K562 (cell line): Measurements from ENCODE around the gene NT5DC4. TPM values are rescaled to one million over a fixed set of nuclear protein-coding genes. Genes with fewer than 3 reads are reported as not detected.

Experiments
- ARID3B ChIP-seq: fragments of 250-450 bp; sonication (Bioruptor Pico); IDR thresholded peaks from 2 replicates; pipeline ENCODE4 v1.4.0; 2020; ENCODE audit warnings: borderline replicate concordance
- HDAC1 ChIP-seq, 2 experiments: fragments of 450-650 bp; IDR thresholded peaks; 2 replicates each; pipeline ENCODE4 v1.6.1; 2016 to 2017; ENCODE audit warnings: inconsistent platforms in 1 of 2, mild to moderate bottlenecking in 1 of 2, moderate library complexity in 1 of 2
- RBM39 ChIP-seq: fragments of 200-400 bp; formaldehyde crosslinking; optimal IDR thresholded peaks from 2 replicates; pipeline ENCODE3; 2018; ENCODE audit warnings: low read depth, low read length
- REST ChIP-seq, 2 experiments: fragments of 450-650 bp; formaldehyde crosslinking in 1 of 2; IDR thresholded peaks; 2 replicates each; pipeline versions ENCODE4 v1.4.0 to v1.6.1; 2014 to 2020; ENCODE audit warnings: mild to moderate bottlenecking in 2 of 2, borderline replicate concordance in 1 of 2, low read depth in 1 of 2
- RHOXF2B ChIP-seq: fragments of 250-450 bp; sonication (Bioruptor Pico); conservative IDR thresholded peaks from 2 replicates; pipeline ENCODE4 v1.5.1; 2021
- SMAD4 ChIP-seq: fragments of 250-450 bp; sonication (Bioruptor Pico); conservative IDR thresholded peaks from 2 replicates; pipeline ENCODE4 v1.8.0; 2021; ENCODE audit warnings: inconsistent platforms, mild to moderate bottlenecking, moderate library complexity
- TAF15 ChIP-seq: fragments of 200-400 bp; formaldehyde crosslinking; IDR thresholded peaks from 2 replicates; pipeline ENCODE4 v1.6.1; 2017; ENCODE audit warnings: mild to moderate bottlenecking, low read depth, low read length, moderate library complexity
- ZKSCAN1 ChIP-seq: fragments of 150-350 bp; IDR thresholded peaks from 2 replicates; pipeline ENCODE4 v1.6.1; 2016; ENCODE audit warnings: low read depth, low read length
- ZNF407 ChIP-seq: fragments of 450-650 bp; IDR thresholded peaks from 2 replicates; pipeline ENCODE4 v1.6.1; 2016; ENCODE audit warnings: low read depth
- polyA plus RNA-seq, 8 experiments: library from polyadenylated mRNA; depleted of rRNA in 4 of 8; stranded (reverse) in 5 of 8; unstranded in 3 of 8; fragments of >200 nt; fragmentation: Nextera tagmentation in 2 of 8; fragmentation: Illumina TruSeq in 1 of 8; extraction: Ambion mirVana in 2 of 8; extraction: Trizol in 1 of 8; gene quantifications; 2 replicates each; pipeline versions ENCODE4 v1.2.1 to v1.2.3, GENCODE V29; 2011 to 2014; ENCODE audit warnings: inconsistent platforms in 1 of 8, missing spikeins in 1 of 8
- total RNA-seq, 7 experiments: library from RNA; depleted of rRNA in 6 of 7; stranded (reverse); fragments of >200 nt in 6 of 7; fragmentation: Illumina TruSeq in 2 of 7; extraction: Trizol in 2 of 7; gene quantifications; 2 replicates each; pipeline versions ENCODE4 v1.2.1 to v1.2.3, GENCODE V29; 2011 to 2021; ENCODE audit warnings: low replicate concordance in 1 of 7

Gene NT5DC4
- total and polyA plus RNA-seq, 9 of the 15 experiments (the other 6 are each of a cell fraction or from before 2014, with no cell fraction given) = 0.44 to 6.9 (median 2.5) TPM

- TF ChIP-seq ZNF407 (no peak), ARID3B (no peak), RBM39 (no peak), HDAC1 (IDR thresholded peaks at IDR 0.05) (no peak), ZKSCAN1 (no peak), REST (IDR thresholded peaks at IDR 0.05; ENCODE audit: borderline replicate concordance) (no peak), REST (CRISPR knock-in tag; IDR thresholded peaks at IDR 0.05; ENCODE audit: low read depth) (no peak), RHOXF2B (CRISPR knock-in tag) (no peak), TAF15 (no peak), SMAD4 (CRISPR knock-in tag) (peak; percentile 50; the same call in 1 of the 2 replicates)
Observed at GRCh38 chr2:112727276-112728028, 6.6 kb downstream of the NT5DC4 start (continued).
